ENCODE results near the gene FXN.
"Not testable (repeated sequence)": the region's sequence is repeated elsewhere in the genome, so short reads cannot be mapped to it uniquely, and the experiment has no call there.

FXN gene

DNA sequence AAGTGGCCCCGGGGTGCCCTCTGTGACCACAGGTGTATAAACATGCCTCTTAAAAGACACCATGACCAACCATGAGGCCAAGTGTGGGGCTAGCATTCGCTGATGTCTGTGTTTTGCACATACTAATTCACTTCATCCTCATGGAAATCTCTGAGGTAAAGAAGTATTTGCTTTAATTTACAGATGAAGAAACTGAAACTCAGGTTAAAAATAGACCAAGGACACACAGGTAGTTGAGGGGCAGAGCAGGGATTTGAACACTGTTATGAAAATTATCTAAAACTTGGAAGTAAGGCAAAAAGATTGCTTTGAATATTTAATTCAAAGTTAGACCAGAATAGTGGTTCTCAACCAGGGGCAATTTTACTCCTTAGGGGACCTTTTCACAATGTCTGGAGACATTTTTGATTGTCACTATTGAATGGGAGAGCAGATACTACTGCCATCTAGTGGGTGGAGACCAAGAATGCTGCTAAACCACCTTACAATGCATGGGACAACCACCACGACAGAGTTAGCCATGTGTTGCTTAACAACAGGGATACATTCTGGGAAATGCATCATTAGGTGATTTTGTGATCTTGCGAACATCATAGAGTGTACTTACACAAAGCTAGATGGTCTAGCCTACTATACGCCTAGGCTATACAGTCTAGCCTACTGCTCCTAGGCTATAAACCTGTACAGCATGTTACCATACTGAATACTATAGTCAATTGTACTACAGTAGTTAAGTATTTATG lies 8.0 kb upstream of the FXN start:
- peak; percentile 51 to 72 for DNase-seq

DNA sequence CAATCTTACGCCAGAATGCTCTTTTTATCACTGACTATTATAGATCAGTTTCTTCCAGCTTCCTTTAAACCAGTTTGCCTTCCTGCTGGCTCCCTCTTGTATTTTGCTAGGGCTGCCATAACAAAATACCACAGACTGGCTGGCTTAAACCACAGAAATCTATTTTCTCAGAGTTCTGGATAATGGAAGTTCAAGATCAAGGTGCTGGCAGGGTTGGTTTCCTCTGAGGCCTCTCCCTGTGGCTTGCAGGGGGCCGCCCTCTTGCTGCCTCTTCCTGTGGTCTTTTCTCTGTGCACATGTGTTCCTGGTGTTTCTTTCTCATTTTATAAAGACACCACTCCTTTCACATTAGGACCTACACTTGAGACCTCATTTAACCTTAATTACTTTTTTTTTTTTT lies 6.8 kb upstream of the FXN start:
- peak; percentile 25 to 58 for DNase-seq

DNA sequence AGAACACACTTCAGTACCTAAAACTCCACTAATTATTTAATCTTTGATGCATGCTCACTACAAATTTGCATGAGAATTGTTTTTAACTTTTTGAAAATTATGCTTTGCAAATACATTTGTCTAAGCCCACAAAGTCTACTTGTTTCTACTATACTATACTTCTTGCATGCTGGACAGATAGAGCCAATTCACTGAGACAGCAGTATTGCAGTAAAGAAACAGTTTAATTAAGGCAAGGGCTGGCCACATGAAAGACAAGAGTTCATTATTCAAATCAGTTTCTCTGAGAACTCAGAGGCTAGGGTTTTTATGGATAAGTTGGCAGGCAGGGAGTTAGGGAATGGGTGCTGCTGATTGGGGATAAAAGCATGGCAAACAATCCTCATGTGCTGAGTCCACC lies 6.0 kb upstream of the FXN start:
- DNase-seq = no peak

DNA sequence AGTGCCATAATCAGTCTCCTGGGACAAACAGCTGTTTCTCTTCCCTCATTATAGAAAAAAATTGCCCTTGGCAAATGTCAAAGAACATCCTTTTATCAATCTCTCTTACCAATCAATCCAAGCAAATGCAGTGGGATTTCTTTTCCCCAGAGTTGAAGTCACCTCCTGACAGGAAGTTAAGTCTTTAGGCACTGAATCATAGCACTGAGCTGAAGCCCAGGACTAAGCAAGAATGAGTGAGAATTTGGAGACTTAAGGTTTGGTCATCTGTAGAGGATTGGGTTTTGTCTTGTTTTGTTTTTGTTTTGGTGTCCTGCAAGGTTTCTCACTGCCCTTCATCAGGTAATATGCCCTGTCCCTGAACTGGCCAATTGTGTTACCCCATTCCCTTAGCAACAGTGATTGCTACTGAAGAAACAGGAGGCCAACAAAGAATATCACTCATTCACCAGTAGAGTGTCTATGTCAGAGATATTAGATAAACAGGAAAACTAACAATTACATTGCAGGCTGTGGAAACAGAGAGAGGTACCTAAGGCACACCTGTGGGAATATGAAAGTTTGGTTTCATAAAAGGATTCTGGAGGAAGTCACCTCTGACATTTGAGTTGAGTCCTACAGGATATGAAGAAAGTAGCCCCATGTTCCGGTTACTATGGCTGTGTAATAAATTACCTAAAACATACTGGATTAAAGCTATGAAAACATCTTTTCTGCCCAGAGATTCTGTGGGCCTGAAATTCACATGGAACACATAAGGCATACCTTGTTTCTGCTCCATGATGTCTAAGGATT lies 4.5 kb upstream of the FXN start:
- DNase-seq = no peak

DNA sequence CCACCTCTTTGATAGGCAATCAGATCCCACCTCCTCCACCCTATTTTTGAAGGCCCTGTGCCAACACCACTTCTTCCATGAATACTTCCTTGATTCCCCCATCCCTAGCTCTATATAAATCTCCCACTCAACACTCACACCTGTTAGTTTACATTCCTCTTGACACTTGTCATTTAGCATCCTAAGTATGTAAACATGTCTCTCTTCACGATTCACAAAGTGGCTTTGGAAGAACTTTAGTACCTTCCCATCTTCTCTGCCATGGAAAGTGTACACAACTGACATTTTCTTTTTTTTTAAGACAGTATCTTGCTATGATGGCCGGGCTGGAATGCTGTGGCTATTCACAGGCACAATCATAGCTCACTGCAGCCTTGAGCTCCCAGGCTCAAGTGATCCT lies 1.5 kb upstream of the FXN start:
- DNase-seq = no peak

DNA sequence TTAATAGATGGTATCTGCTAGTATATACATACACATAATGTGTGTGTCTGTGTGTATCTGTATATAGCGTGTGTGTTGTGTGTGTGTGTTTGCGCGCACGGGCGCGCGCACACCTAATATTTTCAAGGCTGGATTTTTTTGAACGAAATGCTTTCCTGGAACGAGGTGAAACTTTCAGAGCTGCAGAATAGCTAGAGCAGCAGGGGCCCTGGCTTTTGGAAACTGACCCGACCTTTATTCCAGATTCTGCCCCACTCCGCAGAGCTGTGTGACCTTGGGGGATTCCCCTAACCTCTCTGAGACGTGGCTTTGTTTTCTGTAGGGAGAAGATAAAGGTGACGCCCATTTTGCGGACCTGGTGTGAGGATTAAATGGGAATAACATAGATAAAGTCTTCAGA lies 757 bp downstream of the FXN start:
- DNase-seq = peak in 1 of 2 donors; percentile 39

DNA sequence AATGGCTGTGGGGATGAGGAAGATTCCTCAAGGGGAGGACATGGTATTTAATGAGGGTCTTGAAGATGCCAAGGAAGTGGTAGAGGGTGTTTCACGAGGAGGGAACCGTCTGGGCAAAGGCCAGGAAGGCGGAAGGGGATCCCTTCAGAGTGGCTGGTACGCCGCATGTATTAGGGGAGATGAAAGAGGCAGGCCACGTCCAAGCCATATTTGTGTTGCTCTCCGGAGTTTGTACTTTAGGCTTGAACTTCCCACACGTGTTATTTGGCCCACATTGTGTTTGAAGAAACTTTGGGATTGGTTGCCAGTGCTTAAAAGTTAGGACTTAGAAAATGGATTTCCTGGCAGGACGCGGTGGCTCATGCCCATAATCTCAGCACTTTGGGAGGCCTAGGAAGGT lies 1.2 kb downstream of the FXN start:
- DNase-seq = no peak

DNA sequence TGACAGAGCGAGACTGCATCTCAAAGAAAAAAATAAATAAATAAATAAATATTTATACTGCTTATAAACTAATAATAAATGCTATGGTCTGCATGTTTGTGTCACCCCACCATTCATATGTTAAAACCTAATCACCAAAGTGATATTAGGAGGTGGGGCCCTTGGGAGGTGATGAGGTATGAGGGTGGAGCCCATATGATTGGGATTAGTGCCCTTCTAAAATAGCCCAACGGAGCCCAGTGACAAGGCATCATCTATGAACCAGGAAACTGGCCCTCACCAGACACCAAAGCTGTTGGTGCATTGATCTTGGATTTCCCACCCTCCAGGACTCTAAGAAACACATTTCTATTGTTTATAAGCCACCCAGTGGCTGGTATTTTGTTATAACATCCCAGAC lies 5.1 kb downstream of the FXN start:
- DNase-seq = no peak

DNA sequence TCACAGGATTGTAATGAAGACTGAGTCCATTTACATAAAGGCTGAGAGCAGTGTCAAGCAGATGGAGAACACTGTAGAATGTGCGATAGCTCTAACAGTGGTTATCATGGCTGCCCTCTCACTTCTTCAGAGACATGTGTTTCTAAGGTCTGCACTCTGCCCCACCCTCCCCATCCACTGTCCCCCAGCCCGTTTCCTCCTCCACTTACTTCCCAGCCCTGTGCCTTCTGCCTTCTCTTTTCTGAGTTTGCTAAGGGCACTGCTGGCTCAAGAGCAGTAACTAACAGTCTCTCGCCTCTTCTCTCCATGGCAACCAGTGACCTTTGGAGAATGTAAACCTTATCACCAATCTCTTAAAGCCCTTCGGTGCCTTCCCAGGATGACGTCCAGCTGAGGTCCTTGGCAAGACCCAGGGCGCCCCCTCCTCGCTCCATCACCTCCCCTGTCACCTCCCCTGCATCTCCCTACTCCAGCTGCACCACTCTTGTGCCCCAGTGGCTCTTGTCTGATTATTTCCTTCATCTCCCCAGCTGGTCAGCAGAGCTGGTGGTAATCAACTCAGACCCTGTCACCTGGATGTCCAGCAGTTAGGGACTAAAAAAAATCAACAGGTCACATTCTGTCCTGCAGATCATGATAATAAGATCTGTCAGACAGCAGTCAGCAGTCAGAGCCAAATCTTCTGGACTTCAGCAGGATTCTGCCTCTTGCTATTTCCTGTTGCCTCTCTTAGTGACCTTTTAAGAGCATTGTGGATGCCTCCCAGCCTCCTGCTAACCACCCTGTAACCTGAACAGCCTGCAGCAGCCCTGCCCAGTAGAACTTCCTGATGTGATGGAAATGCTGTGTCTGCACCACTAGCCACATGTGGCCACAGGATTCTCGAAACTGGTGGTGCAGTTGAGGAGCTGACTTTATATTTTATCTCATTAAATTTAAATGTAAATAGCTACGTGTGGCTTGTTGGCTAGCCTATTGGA lies 9.0 kb downstream of the FXN start:
- DNase-seq = no peak

DNA sequence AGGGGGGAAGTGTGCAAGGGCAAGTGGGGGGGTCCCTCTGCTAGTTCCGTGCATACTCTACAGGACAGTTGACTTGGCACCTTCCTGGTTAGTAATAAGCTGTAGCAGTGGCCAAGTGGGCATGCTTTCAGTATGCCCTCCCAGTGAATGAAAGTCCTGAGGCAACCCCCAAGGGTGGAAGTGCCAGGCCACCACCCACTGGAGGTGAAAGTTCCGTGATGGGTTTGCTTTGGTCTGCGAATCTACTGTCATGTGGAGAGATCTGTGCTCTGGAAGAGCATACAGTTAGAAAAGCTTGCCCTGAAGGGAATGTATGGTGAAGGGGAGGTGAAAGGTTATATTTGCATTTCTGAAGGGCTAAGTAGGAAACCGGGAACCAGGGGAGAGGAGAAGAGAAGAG lies 10.3 kb downstream of the FXN start:
- DNase-seq = no peak

DNA sequence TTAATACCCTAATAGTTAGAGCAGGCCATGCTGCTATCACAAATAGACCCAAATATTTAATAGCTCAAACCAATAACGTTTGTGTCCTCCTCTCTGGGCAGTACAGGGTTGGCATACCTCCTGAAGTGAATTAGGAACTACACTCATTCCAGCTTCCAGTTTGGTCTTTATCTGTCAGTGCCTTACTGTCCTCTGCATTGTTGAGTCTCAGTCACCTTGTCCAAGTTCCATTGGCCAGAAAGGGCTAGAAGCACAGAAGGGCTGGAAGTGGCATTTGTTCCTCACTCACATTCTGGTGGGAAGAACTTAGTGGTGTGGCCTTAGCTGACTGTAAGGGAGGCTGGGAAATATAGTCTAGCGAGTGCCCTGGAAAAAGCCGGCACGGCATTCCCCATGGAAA lies 11.2 kb downstream of the FXN start:
- DNase-seq = no peak

DNA sequence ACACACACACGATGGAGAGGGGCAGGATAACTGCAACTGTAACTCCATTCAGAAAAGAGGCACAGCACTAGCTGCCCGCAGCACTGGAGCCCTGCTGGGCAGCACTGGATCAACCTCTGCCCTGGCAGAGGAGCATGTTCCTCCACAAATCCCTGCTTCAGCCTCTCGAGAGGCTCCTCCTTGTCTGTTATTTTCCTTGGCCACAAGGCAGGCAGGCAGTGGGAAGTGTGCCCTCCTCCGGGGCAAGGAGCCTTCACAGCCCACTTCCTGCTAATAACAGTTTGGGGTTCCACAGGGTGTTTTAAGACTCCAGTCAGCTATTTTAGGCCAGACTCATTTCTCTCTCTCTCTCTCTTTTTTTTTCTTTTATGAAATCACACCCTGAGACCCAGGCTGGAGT lies 11.8 kb downstream of the FXN start:
- no peak for DNase-seq

DNA sequence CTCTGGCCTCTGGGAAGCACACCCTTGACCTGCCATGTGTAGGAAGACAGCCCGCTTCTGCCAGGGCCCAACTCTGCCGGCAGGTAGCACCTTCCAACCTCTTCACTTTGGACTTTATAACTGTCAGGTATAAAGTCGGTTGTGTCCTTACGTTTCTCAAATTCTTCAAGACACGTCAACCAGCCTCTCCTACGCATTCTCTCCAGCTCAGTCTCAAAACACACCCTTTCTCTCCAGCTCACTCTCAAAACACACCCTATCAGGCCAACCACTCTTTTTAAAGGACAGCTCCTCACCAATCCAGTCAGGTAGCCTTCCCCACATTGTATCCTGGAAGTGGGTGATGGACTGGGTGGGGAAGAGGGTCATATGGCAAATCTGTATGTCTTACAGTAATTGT lies 13.5 kb downstream of the FXN start:
- DNase-seq = no peak

DNA sequence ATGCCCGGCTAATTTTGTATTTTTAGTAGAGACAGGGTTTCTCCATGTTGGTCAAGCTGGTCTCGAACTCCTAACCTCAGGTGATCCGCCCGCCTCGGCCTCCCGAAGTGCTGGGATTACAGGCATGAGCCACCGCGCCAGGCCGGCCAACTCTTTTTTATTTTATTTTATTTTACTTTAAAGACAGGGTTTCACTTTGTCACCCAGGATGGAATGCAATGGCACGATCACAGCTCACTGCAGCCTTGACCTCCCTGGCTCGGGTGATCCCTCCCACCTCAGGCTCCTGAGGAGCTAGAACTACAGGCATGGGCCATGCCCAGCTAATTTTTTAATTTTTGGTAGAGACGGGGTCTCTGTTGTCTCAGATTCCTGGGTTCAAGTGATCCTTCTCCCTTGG lies 15.4 kb downstream of the FXN start:
- not testable (repeated sequence) for DNase-seq

DNA sequence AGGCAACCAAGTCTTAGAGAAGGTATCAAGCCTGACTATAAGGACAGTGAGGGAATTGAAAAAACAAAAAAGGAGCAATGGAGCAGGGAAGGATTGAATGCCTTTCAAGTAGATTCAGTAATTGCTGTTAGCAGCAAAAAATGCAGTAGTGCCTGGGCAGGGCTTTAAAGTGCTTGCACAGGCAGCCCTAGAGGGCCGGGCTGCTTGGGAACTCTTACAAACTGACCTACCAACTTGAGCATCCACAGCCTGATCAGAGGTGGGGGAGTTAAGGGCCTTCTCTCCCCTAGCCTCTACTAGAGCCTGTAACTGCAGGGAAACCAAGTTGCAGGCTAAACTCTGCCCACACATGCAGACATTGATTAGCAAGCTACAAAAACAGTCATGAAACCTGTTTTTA lies 19.4 kb downstream of the FXN start:
- no peak for DNase-seq

DNA sequence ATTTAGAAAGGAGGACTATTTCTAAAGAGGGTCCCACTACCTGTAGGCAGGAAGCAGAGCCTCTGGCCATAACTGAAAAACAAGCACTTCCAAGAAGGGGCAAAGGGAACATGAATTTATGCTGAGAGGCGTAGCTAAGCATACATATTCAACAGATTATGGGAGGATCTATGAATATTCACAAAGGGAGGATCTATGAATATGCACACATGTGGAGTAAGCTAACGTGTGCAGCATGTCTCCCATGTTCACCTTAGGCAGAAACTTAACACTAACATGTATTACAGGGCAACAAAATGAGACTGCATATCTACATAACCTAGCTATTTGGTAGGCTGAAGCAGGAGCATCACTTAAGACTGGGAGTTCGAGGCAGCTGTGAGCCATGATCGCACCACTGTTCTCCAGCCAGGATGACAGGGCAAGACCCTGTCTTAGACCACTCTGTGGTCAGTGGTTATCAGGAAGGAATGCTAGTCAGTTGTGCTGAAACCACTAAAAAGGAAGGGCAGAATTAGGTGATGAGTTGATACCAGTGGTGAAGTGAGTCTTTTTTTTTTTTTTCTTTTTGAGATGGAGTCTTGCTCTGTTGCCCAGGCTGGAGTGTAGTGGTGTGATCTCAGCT lies 20.8 kb downstream of the FXN start:
- DNase-seq = no peak

DNA sequence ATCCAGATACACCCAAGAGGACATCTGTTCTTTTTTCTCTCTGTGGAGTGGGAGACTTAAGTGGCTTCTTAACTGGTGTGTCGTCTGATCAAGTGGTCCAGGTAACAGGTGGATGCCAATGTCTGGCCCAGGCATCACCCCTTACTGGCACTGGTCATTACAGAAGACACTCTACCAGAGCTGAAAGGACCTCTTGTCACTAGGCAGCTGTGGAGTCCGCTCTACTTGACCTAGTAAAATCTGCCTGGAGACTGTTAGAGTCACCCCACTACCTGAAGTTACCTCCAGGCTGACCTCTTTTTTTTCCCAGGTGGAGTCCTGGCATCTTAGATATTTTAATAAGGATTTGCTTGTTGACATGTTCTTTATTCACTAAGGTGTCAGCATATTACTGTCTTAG lies 22.5 kb downstream of the FXN start:
- no peak for DNase-seq

DNA sequence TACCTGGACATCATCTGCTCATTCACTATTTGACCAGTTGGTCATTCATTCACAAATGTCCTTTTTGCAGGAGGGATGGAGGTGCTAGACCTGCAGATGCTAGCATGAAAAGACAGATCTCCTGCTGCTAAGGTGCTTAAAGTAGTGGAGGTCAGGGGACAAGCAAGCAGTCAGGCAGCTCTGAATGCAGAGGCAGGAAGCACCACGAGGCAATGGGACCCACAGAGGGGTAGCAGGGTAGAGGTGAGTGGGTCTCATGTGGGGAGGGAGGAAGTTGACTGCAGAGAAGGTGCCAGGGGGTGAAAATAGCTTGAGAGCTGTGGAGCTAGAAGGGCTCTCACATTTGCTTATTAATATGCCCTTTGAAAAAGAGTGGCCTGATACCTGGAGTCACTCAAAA lies 25.2 kb downstream of the FXN start:
- DNase-seq = no peak

DNA sequence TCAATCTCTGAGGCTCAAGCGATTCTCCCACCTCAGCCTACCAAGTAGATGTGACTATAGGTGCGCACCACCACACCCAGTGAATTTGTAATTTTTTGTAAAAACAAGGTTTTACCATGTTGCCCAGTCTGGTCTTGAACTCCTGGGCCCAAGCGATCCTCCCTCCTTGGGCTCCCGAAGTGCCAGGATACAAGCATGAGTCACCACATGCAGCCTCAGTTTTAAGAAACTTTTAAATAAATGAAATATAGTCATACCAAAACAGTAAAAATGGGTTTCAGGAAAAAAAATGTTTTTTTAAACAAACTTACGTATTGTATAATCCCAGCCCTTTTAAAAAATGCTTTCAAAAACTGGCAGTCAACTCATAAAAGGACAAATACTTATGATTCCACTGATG lies 26.6 kb downstream of the FXN start:
- no peak for DNase-seq

DNA sequence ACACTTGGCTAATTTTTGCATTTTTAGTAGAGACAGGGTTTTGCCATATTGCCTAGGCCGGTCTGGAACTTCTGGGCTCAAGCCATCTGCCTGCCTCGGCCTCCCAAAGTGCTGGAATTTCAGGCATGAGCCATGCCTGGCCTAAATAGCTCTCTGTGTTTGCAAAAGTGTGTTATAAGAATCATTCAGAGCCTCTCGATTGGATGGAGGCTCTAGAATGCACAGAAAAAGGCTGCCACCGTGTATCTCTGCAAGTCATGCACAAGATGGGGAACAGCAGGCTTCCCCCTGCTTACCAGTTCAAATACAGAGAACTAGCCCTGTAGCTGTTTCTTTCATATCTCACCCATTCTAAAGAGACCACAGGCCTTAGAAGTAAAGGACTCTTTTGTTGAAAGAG lies 28.3 kb downstream of the FXN start:
- DNase-seq = no peak

DNA sequence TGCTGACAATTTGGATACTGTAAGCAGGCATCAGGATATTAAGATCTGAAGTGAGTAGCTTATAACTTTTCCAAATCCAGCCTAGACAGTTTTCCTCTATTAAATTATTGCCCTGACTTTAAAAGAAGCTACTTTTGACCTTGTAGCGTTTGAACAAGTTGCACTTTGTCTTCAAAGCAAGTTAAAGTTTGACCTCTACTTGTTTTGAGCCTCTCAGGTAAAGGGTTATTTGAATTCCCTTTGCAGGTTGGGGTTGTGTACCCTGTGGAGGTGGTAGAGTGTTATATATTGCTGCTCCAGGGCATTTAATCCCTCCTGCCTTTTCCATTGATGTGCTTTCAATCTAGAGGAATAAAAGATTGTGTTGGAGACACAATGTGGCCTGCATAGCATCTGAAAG lies 30.1 kb downstream of the FXN start:
- DNase-seq = no peak

DNA sequence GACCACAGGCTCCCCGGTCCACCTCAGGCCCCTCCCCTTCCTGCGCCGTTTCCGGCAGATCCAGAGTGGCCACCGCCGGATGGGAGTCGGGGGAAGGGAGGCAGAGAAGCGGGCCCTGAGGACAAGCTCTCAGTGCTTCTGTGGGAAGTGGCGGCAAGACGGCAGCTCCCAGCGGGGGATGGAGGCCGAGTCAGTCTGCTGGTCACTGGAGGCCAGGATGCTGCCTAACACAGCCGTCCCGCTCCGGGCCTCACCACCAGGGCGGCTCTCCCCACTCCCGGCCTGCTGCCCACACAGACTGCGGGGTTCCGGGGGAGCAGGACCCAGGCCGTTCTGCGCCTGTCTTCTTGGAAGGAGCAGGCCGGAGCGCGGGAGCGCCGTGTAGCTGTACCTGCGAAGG lies 31.4 kb downstream of the FXN start:
- no peak for DNase-seq

DNA sequence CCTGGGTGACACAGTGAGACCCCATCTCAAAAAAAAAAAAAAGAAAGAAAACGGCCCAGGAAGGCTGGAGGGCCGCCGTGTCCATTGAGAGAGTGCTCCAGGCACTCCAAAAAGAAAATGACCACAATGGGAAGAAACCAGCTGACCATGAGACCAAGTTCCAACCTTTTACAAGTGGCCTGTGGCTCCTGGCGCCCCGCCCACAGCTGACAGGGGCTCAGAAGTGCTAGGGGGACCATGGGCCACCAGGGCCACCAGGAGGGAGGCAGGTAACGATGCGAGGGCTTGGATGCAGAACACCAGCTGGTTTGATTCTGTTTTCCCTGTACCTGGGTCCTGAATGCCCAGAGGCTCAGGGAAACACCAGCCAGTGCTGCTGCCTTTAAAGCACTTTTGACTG lies 34.6 kb downstream of the FXN start:
- no peak for DNase-seq

Data from CD4-positive, alpha-beta T cell treated with Interferon alpha-2 for 1 hour (primary cell).